Neuronal stem cell (in vitro differentiated cells): ENCODE data around the gene PTCD2. TPM values are rescaled to one million over a fixed set of nuclear protein-coding genes. Genes with fewer than 3 reads are reported as not detected.

Experiments
- DNase-seq: peaks from one replicate; pipeline ENCODE4 v3.0.0-alpha.2; 2013; ENCODE audit warnings: low spot score
- H2AFZ ChIP-seq: one replicate; pipeline ENCODE4 v1.6.1; 2013; ENCODE audit warnings: mild to moderate bottlenecking, low read length, inconsistent platforms
- H2AK5ac ChIP-seq: 2 replicates; pipeline ENCODE4 v1.6.1; 2013; ENCODE audit warnings: low read depth, mild to moderate bottlenecking, inconsistent platforms, low read length, moderate library complexity, mixed read lengths
- H2BK120ac ChIP-seq: 2 replicates; pipeline ENCODE4 v1.6.1; 2013; ENCODE audit warnings: low read depth, mild to moderate bottlenecking, inconsistent platforms, low read length, moderate library complexity, mixed read lengths
- H2BK12ac ChIP-seq: one replicate; pipeline ENCODE4 v1.6.1; 2013; ENCODE audit warnings: low read length, inconsistent platforms
- H2BK15ac ChIP-seq: 2 replicates; pipeline ENCODE4 v1.6.1; 2013; ENCODE audit warnings: mild to moderate bottlenecking, low read length, inconsistent platforms, mixed read lengths
- H2BK5ac ChIP-seq: one replicate; pipeline ENCODE4 v1.6.1; 2013; ENCODE audit warnings: inconsistent platforms, mild to moderate bottlenecking, low read length, moderate library complexity
- H3K14ac ChIP-seq: one replicate; pipeline ENCODE4 v1.6.1; 2013; ENCODE audit warnings: low read length, inconsistent platforms
- H3K18ac ChIP-seq: 2 replicates; pipeline ENCODE4 v1.6.1; 2013; ENCODE audit warnings: low read length, inconsistent platforms
- H3K23ac ChIP-seq: 2 replicates; pipeline ENCODE4 v1.6.1; 2013; ENCODE audit warnings: low read depth, mild to moderate bottlenecking, mixed read lengths, low read length, inconsistent platforms; ENCODE audit not compliant: poor library complexity
- H3K27ac ChIP-seq: replicated peaks from 3 replicates; pipeline ENCODE4 v1.5.1; 2013; ENCODE audit warnings: low read length, inconsistent platforms
- H3K27me3 ChIP-seq, 3 experiments: 2 replicates each; pipeline ENCODE4 v1.6.1; 2013; ENCODE audit warnings: low read length in 3 of 3, mild to moderate bottlenecking in 2 of 3, inconsistent platforms in 1 of 3, low read depth in 1 of 3, mixed read lengths in 1 of 3, moderate library complexity in 1 of 3; ENCODE audit not compliant: control insufficient read depth in 3 of 3, insufficient read depth in 3 of 3
- H3K36me3 ChIP-seq, 2 donors: replicated peaks in 1 of 2; 2 replicates each; pipeline ENCODE4 v1.6.1; 2013; ENCODE audit warnings: low read length in 2 of 2; ENCODE audit not compliant: control insufficient read depth in 2 of 2, insufficient read depth in 2 of 2
- H3K4ac ChIP-seq: 2 replicates; pipeline ENCODE4 v1.6.1; 2013; ENCODE audit warnings: inconsistent platforms, mild to moderate bottlenecking, low read length, moderate library complexity
- H3K4me1 ChIP-seq, 2 donors: 1 replicate in 1 of 2; 2 replicates in 1 of 2; pipeline ENCODE4 v1.6.1; 2013; ENCODE audit warnings: low read length in 2 of 2, low read depth in 1 of 2; ENCODE audit not compliant: control insufficient read depth in 2 of 2, insufficient read depth in 1 of 2
- H3K4me2 ChIP-seq: one replicate; pipeline ENCODE4 v1.6.1; 2013; ENCODE audit warnings: mild to moderate bottlenecking, low read length, inconsistent platforms; ENCODE audit not compliant: insufficient read depth, poor library complexity, severe bottlenecking
- H3K4me3 ChIP-seq, 2 donors: 2 replicates each; pipeline ENCODE4 v1.5.1; 2013; ENCODE audit warnings: low read length in 2 of 2, mild to moderate bottlenecking in 2 of 2, inconsistent platforms in 1 of 2, moderate library complexity in 1 of 2
- H3K79me1 ChIP-seq: one replicate; pipeline ENCODE4 v1.6.1; 2013; ENCODE audit warnings: low read depth, mild to moderate bottlenecking, inconsistent platforms, low read length, moderate library complexity
- H3K9ac ChIP-seq: one replicate; pipeline ENCODE4 v1.6.1; 2013; ENCODE audit warnings: mild to moderate bottlenecking, low read depth, low read length, inconsistent platforms; ENCODE audit not compliant: poor library complexity
- H3K9me3 ChIP-seq, 2 donors: replicated peaks in 1 of 2; 2 replicates each; pipeline versions ENCODE3 to v1.6.1; 2013; ENCODE audit warnings: low read length in 2 of 2, mild to moderate bottlenecking in 2 of 2, inconsistent platforms in 1 of 2, low read depth in 1 of 2, mixed read lengths in 1 of 2, moderate library complexity in 1 of 2; ENCODE audit not compliant: control insufficient read depth in 2 of 2, insufficient read depth in 1 of 2
- H4K8ac ChIP-seq: one replicate; pipeline ENCODE4 v1.6.1; 2013; ENCODE audit warnings: low read depth, mild to moderate bottlenecking, inconsistent platforms, low read length, moderate library complexity
- H4K91ac ChIP-seq: one replicate; pipeline ENCODE4 v1.6.1; 2013; ENCODE audit warnings: low read length, low read depth, mild to moderate bottlenecking, inconsistent platforms; ENCODE audit not compliant: poor library complexity
- WGBS, 2 donors: extraction: QIAGEN DNeasy Blood & Tissue Kit; methylation state at CpG; one replicate each; pipeline ENCODE4 v1.1.7; 2013; ENCODE audit warnings: missing lambda C conversion rate in 2 of 2, mixed read lengths in 1 of 2; ENCODE audit not compliant: insufficient read length in 2 of 2, insufficient replicate concordance in 1 of 2; ENCODE audit errors: extremely low coverage in 2 of 2; 5-methylcytosine and 5-hydroxymethylcytosine counted together
- small RNA-seq: library from polyadenylated mRNA; stranded (forward); fragments of <200 nt; extraction: miRNeasy Mini kit (QIAGEN cat#:217004); gene quantifications from one replicate; pipeline ENCODE3, GENCODE V24; 2013; ENCODE audit not compliant: insufficient read depth

PTCD2 gene

GRCh38 chr5:72415616-72416325, 95.6 kb downstream of the PTCD2 start:
- Histone ChIP-seq H3K4me2 (no peak overlapping the region), H2BK120ac (no peak overlapping the region), H3K27me3 (no peaks in the 10 kb centered on the region), H3K23ac (no peak overlapping the region), H3K79me1 (no peaks in the 10 kb centered on the region), H3K4ac (no peak overlapping the region), H4K8ac (no peak overlapping the region), H3K27ac (no peak overlapping the region), H2BK12ac (no peak overlapping the region), H3K4me1 (no peaks in the 10 kb centered on the region), H3K9me3 (peaks cover 0 to 2% of the 10 kb centered on the region in 2 donors), H3K14ac (no peak overlapping the region), H3K18ac (no peak overlapping the region), H2AFZ (peak overlapping the region; percentile 48), H4K91ac (no peak overlapping the region), H2AK5ac (no peak overlapping the region), H3K9ac (no peak overlapping the region), H2BK15ac (no peak overlapping the region), H3K36me3 (no peaks in the 10 kb centered on the region), H3K4me3 (no peak overlapping the region), H2BK5ac (no peak overlapping the region)
- WGBS, 2 donors, result no CpG with 5 or more reads among the region's 5 CpGs
- no peak for DNase-seq

DNA sequence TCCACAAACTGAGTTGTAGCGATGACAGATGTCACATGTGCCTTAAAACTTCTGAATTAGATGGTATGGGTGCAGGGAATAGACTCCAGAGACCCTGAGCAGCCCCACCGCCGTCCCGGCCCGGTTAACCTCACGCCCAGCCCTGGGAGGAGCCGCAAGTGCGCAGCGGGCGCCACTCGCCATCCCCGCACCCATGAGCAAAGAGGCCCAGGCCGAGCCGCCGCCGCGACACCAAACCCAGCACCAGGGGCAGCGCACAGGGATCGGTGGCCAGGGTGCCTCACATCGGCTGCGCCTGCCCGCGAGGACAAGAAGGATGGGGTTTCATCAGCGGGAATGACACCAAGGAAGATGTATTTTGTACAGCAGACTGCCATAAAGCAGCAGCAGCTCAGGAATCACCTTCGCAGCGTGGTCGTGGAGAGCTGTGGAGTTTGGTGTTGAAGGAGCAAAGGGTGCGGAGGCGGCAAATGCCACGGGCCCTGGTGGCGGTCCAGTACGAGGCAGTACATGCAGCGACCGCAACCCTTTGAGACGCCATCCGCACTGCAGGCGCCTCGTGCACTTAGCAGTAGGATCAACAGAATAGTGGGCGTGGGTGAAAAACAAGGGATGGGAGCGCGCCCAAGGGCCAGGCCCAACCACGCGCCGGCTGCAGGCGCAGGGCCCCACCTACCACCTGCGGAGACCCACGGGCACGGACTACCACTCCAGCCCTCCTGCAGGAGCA, 97.3 kb downstream of the PTCD2 start:
- Histone ChIP-seq H3K14ac (peak overlapping the region; percentile 72), H2AK5ac (peak overlapping the region; percentile 68), H4K91ac (peak overlapping the region; percentile 62), H2BK12ac (no peak overlapping the region), H3K4ac (no peak overlapping the region), H3K4me2 (no peak overlapping the region), H2BK120ac (no peak overlapping the region), H3K79me1 (no peaks in the 10 kb centered on the region), H3K18ac (peak overlapping the region; percentile 75), H3K27ac (no peak overlapping the region), H2BK5ac (no peak overlapping the region), H2AFZ (no peak overlapping the region), H3K36me3 (no peaks in the 10 kb centered on the region), H3K4me1 (no peaks in the 10 kb centered on the region), H3K9me3 (peaks cover 0 to 2% of the 10 kb centered on the region in 2 donors), H3K23ac (peak overlapping the region; percentile 48), H3K27me3 (no peaks in the 10 kb centered on the region), H3K4me3 (no peak overlapping the region), H2BK15ac (peak overlapping the region; percentile 47), H3K9ac (no peak overlapping the region), H4K8ac (peak overlapping the region; percentile 73)
- DNase-seq, result no peak
- no CpG with 5 or more reads among the region's 48 CpGs for WGBS, 2 donors

Small RNA genes lying within 50 kb of the gene (small RNA-seq; reads per million reads assigned to genes)
- gene RN7SL153P, result not detected
